Loucy (cell line): ENCODE data around the gene HSD3B2.

Experiments used
- CTCF ChIP-seq: fragments of 200-600 bp; sonication (generic); conservative IDR thresholded peaks from 2 replicates; pipeline ENCODE4 v1.5.1; 2014; ENCODE audit warnings: mild to moderate bottlenecking, antibody characterized with exemption, low read length
- EZH2phosphoT487 ChIP-seq: fragments of 200-600 bp; IDR thresholded peaks from 2 replicates; pipeline ENCODE4 v1.6.1; 2018; ENCODE audit warnings: antibody characterized with exemption, mild to moderate bottlenecking, moderate library complexity, borderline replicate concordance

- TF ChIP-seq CTCF (no peak), EZH2phosphoT487 (no peak)
Measured at GRCh38 chr1:119440721-119441307, 25.9 kb downstream of the HSD3B2 start.
